Fibroblast of lung (primary cell): ENCODE measurements around the gene SH2B3.

Experiments used
- CTCF ChIP-seq, 2 donors: IDR thresholded peaks in 1 of 2; conservative IDR thresholded peaks in 1 of 2; 1 replicate in 1 of 2; 2 replicates in 1 of 2; pipeline ENCODE4 v1.5.1; 2011 to 2012; ENCODE audit warnings: low read length in 2 of 2, control low read depth in 1 of 2, inconsistent platforms in 1 of 2, low read depth in 1 of 2, mild to moderate bottlenecking in 1 of 2
- EZH2 ChIP-seq: IDR thresholded peaks from 2 replicates; pipeline ENCODE4 v1.5.1; 2012; ENCODE audit warnings: low read length, control low read depth, mild to moderate bottlenecking; ENCODE audit errors: missing control alignments

- no peak for TF ChIP-seq CTCF (conservative IDR thresholded peaks at IDR 0.05 in 1 of 2, IDR thresholded peaks at IDR 0.05 in 1 of 2; ENCODE audit: low read depth in 1 of 2, low read length in 2 of 2)
- TF ChIP-seq EZH2 = no peak
Measured at GRCh38 chr12:111393700-111394300, 11.9 kb upstream of the SH2B3 start.
